Measurements from ENCODE around the gene PRKD1. TPM values are rescaled to one million over a fixed set of nuclear protein-coding genes. Genes with fewer than 3 reads are reported as not detected.

The PRKD1 gene
- total RNA-seq, 1 donor from 2014 or later, result 17.2 TPM

DNA sequence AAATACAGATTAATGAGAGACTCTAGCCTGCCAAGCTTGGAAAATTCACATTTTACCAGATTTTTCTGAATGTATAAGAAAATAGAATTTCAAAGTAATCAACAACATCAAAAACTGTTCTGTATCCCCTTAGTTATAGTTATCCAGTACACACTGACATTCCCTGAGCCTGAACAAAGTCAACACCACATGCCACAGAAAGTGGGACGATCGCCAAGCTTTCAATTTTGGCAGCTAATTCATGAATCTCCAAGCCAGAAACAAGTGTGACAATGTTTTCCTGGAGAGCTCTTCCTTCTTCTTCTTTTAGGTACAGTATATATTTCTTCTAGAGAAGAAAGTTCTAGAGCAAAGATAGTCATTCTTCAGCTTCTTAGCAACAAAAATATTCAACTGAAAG, 290.2 kb downstream of the PRKD1 start:
- TF ChIP-seq CTCF (IDR thresholded peaks at IDR 0.05), result no peak
- Histone ChIP-seq H3K36me3 (no peaks in the 10 kb centered on the region), H3K4me3 (no peak overlapping the region), H3K9me3 (no peaks in the 10 kb centered on the region), H3K27ac (no peak overlapping the region), H3K4me1 (peaks cover 5% of the 10 kb centered on the region), H3K27me3 (no peaks in the 10 kb centered on the region)
- intact Hi-C loops (cut with DNase I), result no loop called here
- no peak for DNase-seq
- ATAC-seq, result peak; percentile 45

GRCh38 chr14:29636870-29637269, 290.8 kb downstream of the PRKD1 start:
- Histone ChIP-seq H3K36me3 (no peaks in the 10 kb centered on the region), H3K4me3 (no peak overlapping the region), H3K27ac (no peak overlapping the region), H3K27me3 (no peaks in the 10 kb centered on the region), H3K9me3 (no peaks in the 10 kb centered on the region), H3K4me1 (peaks cover 5% of the 10 kb centered on the region)
- no peak for ATAC-seq
- intact Hi-C loops (cut with DNase I), result no loop called here
- no peak for TF ChIP-seq CTCF (IDR thresholded peaks at IDR 0.05)
- DNase-seq, result no peak

- Histone ChIP-seq H3K27me3 (no peaks in the 10 kb centered on the region), H3K4me1 (no peaks in the 10 kb centered on the region), H3K4me3 (no peak overlapping the region), H3K27ac (no peak overlapping the region), H3K36me3 (no peaks in the 10 kb centered on the region), H3K9me3 (no peaks in the 10 kb centered on the region)
- ATAC-seq, result no peak
- no peak for TF ChIP-seq CTCF (IDR thresholded peaks at IDR 0.05)
- DNase-seq, result no peak
- intact Hi-C loops (cut with DNase I), result no loop called here
These were observed 297.0 kb downstream of the PRKD1 start for GRCh38 chr14:29630566-29631160.

DNA sequence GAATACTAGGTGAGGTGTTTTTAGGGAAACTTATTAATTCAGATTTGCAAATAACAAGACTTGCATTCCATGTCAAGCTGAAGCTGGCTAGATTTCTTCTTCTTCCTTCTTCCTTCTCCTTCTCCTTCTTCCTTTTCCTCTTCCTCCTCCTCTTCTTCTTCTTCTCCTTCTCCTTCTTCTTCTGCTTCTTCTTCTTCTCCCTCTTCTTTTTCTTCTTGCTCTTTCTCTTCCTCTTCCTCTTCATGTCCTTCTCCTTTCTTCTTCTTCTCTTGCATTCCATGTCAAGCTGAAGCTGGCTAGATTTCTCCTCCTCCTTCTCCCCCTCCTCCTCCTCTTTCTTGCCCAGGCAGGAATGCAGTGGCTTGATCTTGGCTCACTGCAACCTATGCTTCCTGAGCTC, 297.8 kb downstream of the PRKD1 start:
- H3K9me3 ChIP-seq, result no peaks in the 10 kb centered on the region
- no peak for DNase-seq
- no peak overlapping the region for H3K4me3 ChIP-seq
- no peaks in the 10 kb centered on the region for H3K36me3 ChIP-seq
- no peaks in the 10 kb centered on the region for H3K27me3 ChIP-seq
- TF ChIP-seq CTCF (IDR thresholded peaks at IDR 0.05), result no peak
- no peak for ATAC-seq
- no peak overlapping the region for H3K27ac ChIP-seq
- intact Hi-C loops (cut with DNase I), result no loop called here
- H3K4me1 ChIP-seq, result no peaks in the 10 kb centered on the region

DNA sequence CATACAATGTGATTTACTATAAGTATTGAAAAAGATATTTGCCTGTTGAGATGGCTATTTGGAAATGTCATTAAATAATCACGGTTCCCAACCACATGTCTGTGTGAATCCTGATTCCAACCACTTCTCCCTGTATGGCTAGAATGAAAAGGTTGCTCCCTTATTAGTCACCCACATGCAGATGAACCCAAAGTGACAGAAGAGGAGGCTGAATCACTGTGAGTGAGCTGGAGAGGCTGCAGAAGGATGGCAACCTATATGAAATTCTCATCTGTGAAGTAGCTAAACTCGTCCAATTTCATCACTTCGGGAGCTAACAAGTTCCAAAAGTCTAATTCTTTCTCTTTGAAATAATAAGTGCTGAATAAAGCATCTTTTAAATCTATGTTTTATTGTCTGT, 300.5 kb downstream of the PRKD1 start:
- Histone ChIP-seq H3K4me3 (no peak overlapping the region), H3K36me3 (no peaks in the 10 kb centered on the region), H3K27ac (no peak overlapping the region), H3K4me1 (no peaks in the 10 kb centered on the region), H3K9me3 (no peaks in the 10 kb centered on the region), H3K27me3 (no peaks in the 10 kb centered on the region)
- no peak for TF ChIP-seq CTCF (IDR thresholded peaks at IDR 0.05)
- no peak for ATAC-seq
- intact Hi-C loops (cut with DNase I), result no loop called here
- no peak for DNase-seq

Measured in upper lobe of right lung (tissue), 1 donor.